HG03575 (cell line): ENCODE results near the gene RASD2.
"Not testable (repeated sequence)": the region's sequence is repeated elsewhere in the genome, so short reads cannot be mapped to it uniquely, and the experiment has no call there.

Experiments used
- ATAC-seq: cut with Tn5 transposase; IDR thresholded peaks from one replicate; pipeline ENCODE4 v1.9.1; 2021; ENCODE audit not compliant: unreplicated experiment, insufficient number of reproducible peaks, low FRiP score; ENCODE audit errors: extremely low read depth

Gene RASD2

GRCh38 chr22:35540595-35541253, at the start of gene RASD2:
Gene RASD2 (plus strand): TSS chr22:35540831. CDS start chr22:35546810, 5,979 bp downstream.
- no peak for ATAC-seq

GRCh38 chr22:35491061-35491907, 49.3 kb upstream of the RASD2 start:
- ATAC-seq = not testable (repeated sequence)

GRCh38 chr22:35491908-35492380, 48.7 kb upstream of the RASD2 start:
- no peak for ATAC-seq

GRCh38 chr22:35493074-35493473, 47.6 kb upstream of the RASD2 start:
- ATAC-seq = no peak

GRCh38 chr22:35495711-35496110, 44.9 kb upstream of the RASD2 start:
- not testable (repeated sequence) for ATAC-seq

- no peak for ATAC-seq
These were observed 43.8 kb upstream of the RASD2 start for GRCh38 chr22:35496768-35497312.

- ATAC-seq = no peak
These were observed 42.4 kb upstream of the RASD2 start for GRCh38 chr22:35498026-35498800.

GRCh38 chr22:35502836-35503235, 37.8 kb upstream of the RASD2 start:
- ATAC-seq = no peak

- no peak for ATAC-seq
These were observed 35.0 kb upstream of the RASD2 start for GRCh38 chr22:35505399-35506258.

- ATAC-seq = no peak
These were observed 34.4 kb upstream of the RASD2 start for GRCh38 chr22:35506259-35506570.

GRCh38 chr22:35507851-35508250, 32.8 kb upstream of the RASD2 start:
- not testable (repeated sequence) for ATAC-seq

- no peak for ATAC-seq
These were observed 31.2 kb upstream of the RASD2 start for GRCh38 chr22:35509451-35509850.

- ATAC-seq = no peak
These were observed 30.7 kb upstream of the RASD2 start for GRCh38 chr22:35509960-35510359.

GRCh38 chr22:35510481-35510934, 30.1 kb upstream of the RASD2 start:
- ATAC-seq = no peak

GRCh38 chr22:35510951-35511350, 29.7 kb upstream of the RASD2 start:
- ATAC-seq = no peak

- no peak for ATAC-seq
These were observed 26.3 kb upstream of the RASD2 start for GRCh38 chr22:35514366-35514765.

- not testable (repeated sequence) for ATAC-seq
These were observed 24.7 kb upstream of the RASD2 start for GRCh38 chr22:35515952-35516351.

- no peak for ATAC-seq
These were observed 23.9 kb upstream of the RASD2 start for GRCh38 chr22:35516723-35517122.
